HG03558 (cell line): ENCODE results near the gene RAET1G.
A peak's percentile ranks its signal among the peaks of the same experiment; 100 is the strongest.
"Not testable (repeated sequence)": the region's sequence is repeated elsewhere in the genome, so short reads cannot be mapped to it uniquely, and the experiment has no call there.

ENCODE experiments used
- ATAC-seq: cut with Tn5 transposase; IDR thresholded peaks from one replicate; pipeline ENCODE4 v1.9.1; 2021; ENCODE audit warnings: moderate number of reproducible peaks; ENCODE audit not compliant: unreplicated experiment; ENCODE audit errors: extremely low read depth

The RAET1G gene

DNA sequence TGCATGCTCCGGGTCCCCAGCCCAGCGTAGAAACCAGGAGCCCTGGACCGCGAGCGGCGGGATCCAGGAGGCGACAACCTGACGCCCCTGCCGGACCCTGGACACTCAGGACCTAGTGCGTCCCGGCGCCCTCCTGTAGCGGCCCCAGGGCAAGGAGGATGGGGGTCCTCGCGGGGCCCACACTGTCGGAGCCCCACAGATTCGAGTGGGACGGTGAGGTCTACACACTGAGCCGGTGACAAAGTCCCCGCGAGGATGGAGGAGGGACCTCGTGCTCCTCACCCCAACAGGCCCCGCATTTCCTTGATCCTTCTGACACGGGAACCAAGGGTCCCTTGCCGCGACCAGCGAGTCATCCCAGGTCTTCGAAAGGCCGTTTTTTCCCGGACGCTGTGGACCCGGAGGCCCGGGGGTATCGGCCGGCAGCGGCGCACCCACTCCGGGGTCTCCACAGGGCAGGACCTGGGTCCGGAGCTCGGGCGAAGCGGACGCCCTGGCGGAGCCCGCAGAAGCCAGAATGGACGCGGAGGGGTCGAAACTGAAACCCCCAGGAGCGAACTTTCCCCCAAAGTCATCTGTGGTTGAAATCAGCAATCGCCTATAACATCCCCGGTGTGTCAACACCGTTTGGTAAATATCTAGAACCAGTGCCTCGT, 31.5 kb upstream of the RAET1G start:
- ATAC-seq: not testable (repeated sequence)

GRCh38 chr6:149953934-149954327, 31.0 kb upstream of the RAET1G start:
- ATAC-seq: not testable (repeated sequence)

DNA sequence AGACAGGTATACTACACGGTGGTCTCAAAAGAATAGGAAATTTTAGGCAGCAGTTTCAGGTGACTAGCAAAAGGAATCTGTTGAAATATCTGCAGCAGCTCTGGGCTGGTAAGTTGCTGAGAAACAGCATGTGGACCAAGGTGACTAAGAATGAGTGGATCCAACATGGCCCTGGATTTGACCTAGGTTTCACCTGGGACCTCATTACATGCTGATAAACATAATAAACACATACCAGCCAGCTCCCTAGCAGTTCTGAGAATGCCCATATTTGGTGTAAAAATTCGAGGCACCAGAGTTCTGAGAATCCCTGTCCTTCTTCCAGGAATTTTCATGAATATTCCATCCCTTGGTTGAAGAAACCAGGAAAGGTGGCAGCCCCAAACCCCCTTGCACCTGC, 30.5 kb upstream of the RAET1G start:
- ATAC-seq: not testable (repeated sequence)

DNA sequence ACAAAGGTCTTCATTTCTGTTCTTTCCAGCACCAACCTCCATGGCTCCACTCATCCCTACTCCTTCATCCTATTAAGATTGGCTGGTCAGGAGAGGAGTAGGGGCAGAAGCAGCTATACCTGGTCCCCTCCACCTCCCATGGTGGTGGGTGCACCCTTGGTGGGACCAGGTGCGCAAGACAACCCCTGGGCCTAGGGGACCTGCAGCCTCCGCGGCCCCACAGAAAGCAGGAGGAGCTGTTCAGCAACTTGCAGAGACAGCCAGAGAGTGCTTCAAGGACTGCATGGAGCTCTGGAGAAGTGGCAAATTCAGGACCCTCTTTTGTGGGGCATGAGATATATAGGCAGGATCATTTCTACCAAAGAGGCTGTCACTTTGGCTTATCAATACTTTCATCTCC, 28.7 kb upstream of the RAET1G start:
- no peak for ATAC-seq

DNA sequence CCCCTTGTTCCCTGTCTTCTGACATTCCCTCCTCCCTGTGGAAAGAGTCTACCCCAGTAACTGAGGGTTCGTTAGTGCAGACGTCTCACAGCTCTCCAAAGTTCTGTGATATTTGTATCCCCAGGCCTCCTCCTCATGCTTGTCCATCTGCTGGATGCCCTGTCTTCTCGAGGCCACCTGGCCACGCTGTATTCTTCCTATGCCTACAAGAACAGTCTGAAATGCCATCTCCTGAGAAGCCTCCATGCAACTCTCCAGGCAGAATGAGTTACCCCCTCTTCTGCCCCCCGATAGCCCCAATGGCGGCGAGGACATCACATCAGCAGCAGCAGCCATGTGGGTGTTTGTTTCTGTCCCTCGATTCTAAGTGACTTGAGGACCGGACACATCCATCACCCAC, 28.2 kb upstream of the RAET1G start:
- ATAC-seq: no peak

DNA sequence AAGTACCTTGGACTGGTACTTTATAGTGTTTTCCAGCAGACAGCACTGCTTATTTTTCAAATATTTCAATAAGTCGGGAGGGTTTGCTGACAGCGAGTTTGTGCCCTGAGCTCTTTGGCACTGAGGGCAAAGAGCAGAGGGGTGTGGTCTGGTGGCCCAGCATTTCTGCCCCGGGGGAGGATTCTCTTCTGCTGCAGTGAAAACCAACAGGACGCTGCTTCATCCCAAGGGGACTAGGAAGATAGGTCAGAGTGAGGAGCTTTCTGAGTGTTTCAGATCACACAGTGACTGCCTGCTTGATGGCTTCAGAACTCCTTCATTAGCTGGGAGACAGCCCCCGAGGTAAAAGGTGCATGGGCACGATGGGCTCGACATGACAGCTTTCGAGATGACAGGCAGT, 27.5 kb upstream of the RAET1G start:
- ATAC-seq: no peak

DNA sequence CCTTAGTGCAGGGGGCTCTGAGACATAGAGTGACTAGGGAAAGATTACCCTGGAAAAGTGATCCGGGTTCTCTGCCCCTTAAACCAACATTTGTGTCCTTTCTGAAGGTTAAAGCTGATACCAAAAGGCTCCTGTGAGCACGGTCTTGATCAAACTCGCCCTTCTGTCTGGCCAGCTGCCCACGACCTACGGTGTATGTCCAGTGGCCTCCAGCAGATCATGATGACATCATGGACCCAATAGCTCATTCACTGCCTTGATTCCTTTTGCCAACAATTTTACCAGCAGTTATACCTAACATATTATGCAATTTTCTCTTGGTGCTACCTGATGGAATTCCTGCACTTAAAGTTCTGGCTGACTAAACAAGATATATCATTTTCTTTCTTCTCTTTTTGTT, 25.7 kb upstream of the RAET1G start:
- ATAC-seq: no peak

GRCh38 chr6:149948011-149948410, 25.1 kb upstream of the RAET1G start:
- no peak for ATAC-seq

GRCh38 chr6:149947533-149947932, 24.6 kb upstream of the RAET1G start:
- not testable (repeated sequence) for ATAC-seq

GRCh38 chr6:149946631-149947030, 23.7 kb upstream of the RAET1G start:
- ATAC-seq: not testable (repeated sequence)

- ATAC-seq: not testable (repeated sequence)
Observed at GRCh38 chr6:149945276-149945675, 22.4 kb upstream of the RAET1G start.

DNA sequence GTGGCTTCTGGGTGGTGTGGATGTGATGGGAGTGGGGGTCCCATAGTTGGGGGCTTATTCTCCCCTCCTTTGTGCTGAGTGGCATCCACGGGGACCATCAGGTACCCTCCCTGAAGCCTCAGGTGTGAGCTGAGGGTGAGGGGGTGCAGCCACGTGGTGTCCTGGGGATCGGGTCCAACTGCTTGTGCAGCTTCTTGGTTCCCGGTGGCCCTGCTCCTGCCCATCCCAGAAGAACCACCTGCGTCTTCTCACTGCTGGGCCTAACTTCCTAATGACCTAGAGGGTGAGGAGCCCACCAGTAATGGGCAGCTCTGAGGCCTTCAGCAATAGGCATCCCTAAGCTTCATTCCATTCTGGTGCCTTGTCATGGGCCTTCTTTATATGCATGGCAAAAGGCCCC, 20.4 kb upstream of the RAET1G start:
- ATAC-seq: not testable (repeated sequence)

GRCh38 chr6:149942461-149942829, 19.5 kb upstream of the RAET1G start:
- no peak for ATAC-seq

- ATAC-seq: no peak
Observed at GRCh38 chr6:149941583-149942460, 18.9 kb upstream of the RAET1G start, which contains the start of gene ULBP2. TSS of gene ULBP2 (plus strand) at chr6:149942014. CDS start at chr6:149942073, 59 bp downstream.

GRCh38 chr6:149940672-149940982, 17.7 kb upstream of the RAET1G start:
- ATAC-seq: no peak

DNA sequence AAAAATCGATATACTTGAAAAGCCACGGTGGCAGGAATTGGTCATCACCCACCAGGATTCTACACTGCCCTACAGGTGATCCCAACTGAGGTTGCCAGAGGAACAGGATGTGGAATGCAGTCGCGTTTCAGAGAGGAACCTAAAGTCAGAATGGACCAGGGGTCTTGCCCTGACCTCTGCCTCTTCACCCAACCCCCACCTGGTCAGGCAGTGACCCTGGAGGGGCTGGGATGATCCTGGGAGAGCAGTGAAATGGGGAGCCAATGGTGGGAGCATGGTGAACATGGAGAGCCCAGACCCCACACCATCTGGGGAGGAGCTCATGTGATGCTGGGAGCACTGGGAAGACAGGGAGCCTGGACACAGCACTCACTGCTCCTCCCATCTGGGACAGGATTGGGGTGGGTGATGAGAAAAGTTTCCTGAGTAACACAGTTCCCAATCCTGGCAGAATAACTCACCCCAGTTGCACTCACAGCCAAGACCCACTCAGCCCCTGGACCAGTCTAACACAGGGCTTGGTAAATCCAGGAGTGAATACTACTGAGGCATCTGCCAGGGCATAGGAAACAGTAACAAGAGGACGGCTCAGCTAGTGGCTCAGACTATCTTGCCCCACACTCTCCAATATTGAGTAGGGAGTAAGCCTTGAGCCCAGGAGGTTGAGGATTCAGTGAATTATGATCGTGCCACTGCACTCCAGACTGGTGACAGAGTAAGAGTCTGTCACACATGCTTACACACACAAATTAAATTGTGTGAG, 17.2 kb upstream of the RAET1G start:
- no peak for ATAC-seq

DNA sequence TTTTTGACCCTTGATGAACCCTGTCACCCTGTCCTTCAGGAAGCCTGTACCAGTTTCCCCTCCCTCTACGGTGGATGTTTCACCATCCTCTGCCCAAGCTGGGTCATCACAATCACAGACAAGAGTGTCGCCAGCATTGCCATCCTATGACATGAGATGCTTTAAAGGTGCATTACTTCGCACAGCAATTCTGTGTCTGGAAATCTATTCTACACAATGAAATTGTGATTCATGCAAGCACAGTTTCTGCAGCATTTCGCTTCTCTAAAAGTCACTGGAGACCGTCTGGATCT, 16.4 kb upstream of the RAET1G start:
- ATAC-seq: no peak

- ATAC-seq: peak; percentile 64
Observed at GRCh38 chr6:149938571-149939355, 15.8 kb upstream of the RAET1G start.

DNA sequence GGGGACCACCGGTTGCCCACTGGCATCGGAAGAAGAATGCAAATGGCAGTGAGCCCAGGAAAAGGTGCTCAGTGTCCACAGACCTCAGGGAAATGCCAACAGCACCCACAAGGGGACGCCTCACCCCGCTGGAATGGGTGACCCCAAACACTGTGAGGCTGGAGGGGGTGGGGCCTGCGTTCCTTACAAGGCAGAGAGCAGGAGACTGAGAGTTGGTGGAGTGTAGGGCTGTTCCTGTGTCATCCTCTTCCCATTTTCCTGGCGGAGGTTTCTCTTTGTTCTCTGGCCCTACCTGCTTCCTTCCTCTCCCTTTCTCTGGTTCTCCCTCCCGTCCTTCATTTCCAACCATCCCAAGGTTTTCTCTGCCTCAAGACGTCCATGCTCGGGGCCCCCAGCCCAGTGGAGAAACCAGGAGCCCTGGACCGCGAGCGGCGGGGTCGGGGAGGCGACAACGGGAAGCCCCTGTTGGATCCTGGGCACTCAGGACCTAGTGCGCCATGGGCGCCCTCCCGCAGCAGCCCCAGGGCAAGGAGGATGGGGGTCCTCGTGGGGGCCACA, 15.2 kb upstream of the RAET1G start:
- not testable (repeated sequence) for ATAC-seq

DNA sequence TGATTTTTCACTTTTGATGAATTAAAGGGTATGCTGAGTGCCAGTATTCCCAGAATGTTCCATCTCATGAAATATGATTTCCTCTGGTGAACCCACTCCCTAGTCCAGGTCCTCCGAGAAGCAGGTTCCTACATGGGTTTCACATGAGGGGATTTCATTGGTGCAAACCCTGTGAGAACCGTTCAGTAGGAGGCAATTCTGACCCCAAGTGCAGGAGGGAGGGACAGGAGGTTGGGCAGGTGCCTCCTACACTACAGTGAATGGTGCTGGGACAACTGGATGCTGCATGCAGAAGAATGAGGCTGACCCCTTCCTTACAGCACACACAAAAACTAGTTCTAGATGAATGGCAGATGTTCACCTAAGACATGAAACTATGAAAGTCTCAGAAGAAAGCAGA, 13.8 kb upstream of the RAET1G start:
- ATAC-seq: no peak
